Activated naive CD4-positive, alpha-beta T cell treated with anti-CD3 and anti-CD28 coated beads, Interleukin-2, amount 50 U/mL, for 72 hours (primary cell): ENCODE data around the gene LBH. TPM values are rescaled to one million over a fixed set of nuclear protein-coding genes. Genes with fewer than 3 reads are reported as not detected.

Source experiments
- total RNA-seq, 2 donors: library from RNA; stranded (reverse); gene quantifications; one replicate each; pipeline ENCODE4 v1.2.3, GENCODE V29; 2022

LBH gene
- total RNA-seq, 2 donors from 2014 or later = 67.0 to 88.2 TPM

Other genes with a start within 250 kb of the LBH start
- 10 to 100 TPM; 26.0 to 73.7 TPM for gene YPEL5, start 84.5 kb upstream of the LBH start, total RNA-seq
- gene LCLAT1, start 215.7 kb downstream of the LBH start, total RNA-seq = 10 to 100 TPM in 1 of 2 donors, 1 to 10 TPM in 1; 8.1 to 24.1 TPM